MM.1S (cell line): ENCODE measurements around the gene SOWAHB.

Experiments used
- CTCF ChIP-seq: fragments of 300-600 bp; sonication (generic); IDR thresholded peaks from 2 replicates; pipeline ENCODE4 v1.5.1; 2016; ENCODE audit warnings: antibody characterized with exemption, low read length, mixed read lengths
- EZH2 ChIP-seq: fragments of 300-600 bp; sonication (generic); optimal IDR thresholded peaks from 2 replicates; pipeline ENCODE3; 2017; ENCODE audit warnings: low read depth, mild to moderate bottlenecking, antibody characterized with exemption, low read length, mixed read lengths
- EZH2phosphoT487 ChIP-seq: fragments of 300-600 bp; sonication (generic); IDR thresholded peaks from 2 replicates; pipeline ENCODE4 v1.6.1; 2018; ENCODE audit warnings: antibody characterized with exemption, low read length

DNA sequence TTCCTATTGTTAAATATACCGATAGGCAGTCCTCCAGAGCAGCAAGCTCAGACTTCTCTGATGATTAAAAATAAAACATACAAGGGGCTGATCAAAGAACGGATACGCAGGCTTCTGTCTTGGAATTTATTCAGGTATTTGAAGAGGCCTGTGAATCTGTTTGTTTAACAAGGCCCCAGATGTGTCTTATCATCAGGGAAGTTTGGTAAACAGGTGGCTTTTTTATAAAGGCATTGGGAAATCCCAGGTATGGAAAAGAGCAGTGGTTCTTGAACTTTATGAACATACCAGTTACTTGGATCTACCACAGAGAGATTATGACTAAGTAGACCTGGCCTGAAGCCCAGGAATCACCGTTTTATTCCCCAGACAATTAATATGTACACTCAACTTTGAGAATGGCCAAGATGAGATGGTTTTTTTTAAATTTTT, 47.9 kb downstream of the SOWAHB start:
- TF ChIP-seq CTCF, result no peak
- TF ChIP-seq EZH2, result no peak
- TF ChIP-seq EZH2phosphoT487, result no peak
